Measurements from ENCODE around the gene ZNF394. TPM values are rescaled to one million over a fixed set of nuclear protein-coding genes. Genes with fewer than 3 reads are reported as not detected.

ZNF394 gene
- total RNA-seq, 1 donor: 30.2 TPM

DNA sequence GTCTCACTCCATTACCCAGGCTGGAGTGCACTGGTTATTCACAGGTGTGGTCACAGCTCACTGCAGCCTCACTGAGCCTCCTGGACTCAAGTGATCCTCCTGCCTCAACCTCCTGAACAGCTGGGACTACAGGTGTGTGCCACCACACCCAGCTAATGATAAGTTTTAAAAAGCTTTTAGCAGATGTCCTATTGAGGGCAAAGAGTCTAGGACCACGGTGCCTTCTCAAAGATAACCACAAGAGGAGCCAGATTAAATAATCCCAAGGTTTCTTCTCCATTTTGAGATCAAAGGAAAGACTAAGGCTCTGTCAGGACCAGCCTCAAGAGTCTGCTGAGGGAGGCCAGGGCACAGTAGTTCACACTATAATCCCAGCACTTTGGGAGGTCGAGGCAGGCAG is 38.9 kb downstream of the ZNF394 start:
- TF ChIP-seq, protein P1, sequence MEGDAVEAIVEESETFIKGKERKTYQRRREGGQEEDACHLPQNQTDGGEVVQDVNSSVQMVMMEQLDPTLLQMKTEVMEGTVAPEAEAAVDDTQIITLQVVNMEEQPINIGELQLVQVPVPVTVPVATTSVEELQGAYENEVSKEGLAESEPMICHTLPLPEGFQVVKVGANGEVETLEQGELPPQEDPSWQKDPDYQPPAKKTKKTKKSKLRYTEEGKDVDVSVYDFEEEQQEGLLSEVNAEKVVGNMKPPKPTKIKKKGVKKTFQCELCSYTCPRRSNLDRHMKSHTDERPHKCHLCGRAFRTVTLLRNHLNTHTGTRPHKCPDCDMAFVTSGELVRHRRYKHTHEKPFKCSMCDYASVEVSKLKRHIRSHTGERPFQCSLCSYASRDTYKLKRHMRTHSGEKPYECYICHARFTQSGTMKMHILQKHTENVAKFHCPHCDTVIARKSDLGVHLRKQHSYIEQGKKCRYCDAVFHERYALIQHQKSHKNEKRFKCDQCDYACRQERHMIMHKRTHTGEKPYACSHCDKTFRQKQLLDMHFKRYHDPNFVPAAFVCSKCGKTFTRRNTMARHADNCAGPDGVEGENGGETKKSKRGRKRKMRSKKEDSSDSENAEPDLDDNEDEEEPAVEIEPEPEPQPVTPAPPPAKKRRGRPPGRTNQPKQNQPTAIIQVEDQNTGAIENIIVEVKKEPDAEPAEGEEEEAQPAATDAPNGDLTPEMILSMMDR (IDR thresholded peaks at IDR 0.05; ENCODE audit: insufficient read depth, low read depth, low read length): no peak
- H3K4me3 ChIP-seq (ENCODE audit: low read depth, low read length): no peak overlapping the region
- no peak for DNase-seq (ENCODE audit: low read depth)

DNA sequence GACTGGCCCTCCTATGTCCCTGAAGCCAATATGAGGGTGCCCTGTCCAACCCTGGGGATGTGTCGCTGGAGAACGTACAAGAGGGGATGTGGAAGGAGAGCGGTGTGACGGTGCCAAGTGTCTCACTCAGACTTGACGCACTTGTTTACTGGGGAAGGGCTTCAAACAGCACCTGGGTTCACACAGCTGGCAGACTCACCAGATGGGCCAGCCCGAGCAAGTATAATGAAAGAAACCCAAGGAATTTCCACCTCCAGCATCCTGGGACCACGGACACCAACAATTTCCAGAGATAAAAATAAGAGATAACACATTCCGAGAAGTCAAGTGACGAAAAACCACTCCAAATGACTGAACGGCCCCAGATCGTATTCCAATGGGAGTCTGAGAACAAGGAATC is 39.4 kb downstream of the ZNF394 start:
- TF ChIP-seq, protein P1 (IDR thresholded peaks at IDR 0.05; ENCODE audit: insufficient read depth, low read depth, low read length): no peak
- DNase-seq (ENCODE audit: low read depth): no peak
- H3K4me3 ChIP-seq (ENCODE audit: low read depth, low read length): no peak overlapping the region

DNA sequence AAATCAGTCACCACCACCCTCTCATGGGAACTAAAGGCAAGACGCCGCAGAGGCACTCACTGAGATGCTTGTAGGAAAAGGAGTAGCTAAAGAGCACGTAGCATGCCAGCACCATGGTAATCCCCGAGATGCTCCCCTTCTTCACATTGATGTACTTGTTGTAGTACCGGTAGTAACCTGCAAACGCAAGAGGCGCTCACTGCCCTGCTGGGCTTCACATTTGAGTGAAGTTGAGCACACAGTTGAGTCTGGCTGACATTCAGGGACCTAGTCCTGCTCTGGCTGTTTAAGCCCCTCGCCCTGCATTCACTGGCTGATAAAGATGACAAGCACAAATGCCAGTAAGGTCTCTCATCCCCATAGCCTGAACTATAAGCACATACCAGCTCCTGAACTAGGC is 41.0 kb downstream of the ZNF394 start:
- TF ChIP-seq, protein P1 (IDR thresholded peaks at IDR 0.05; ENCODE audit: insufficient read depth, low read depth, low read length): peak; percentile 42
- no peak overlapping the region for H3K4me3 ChIP-seq (ENCODE audit: low read depth, low read length)
- no peak for DNase-seq (ENCODE audit: low read depth)

DNA sequence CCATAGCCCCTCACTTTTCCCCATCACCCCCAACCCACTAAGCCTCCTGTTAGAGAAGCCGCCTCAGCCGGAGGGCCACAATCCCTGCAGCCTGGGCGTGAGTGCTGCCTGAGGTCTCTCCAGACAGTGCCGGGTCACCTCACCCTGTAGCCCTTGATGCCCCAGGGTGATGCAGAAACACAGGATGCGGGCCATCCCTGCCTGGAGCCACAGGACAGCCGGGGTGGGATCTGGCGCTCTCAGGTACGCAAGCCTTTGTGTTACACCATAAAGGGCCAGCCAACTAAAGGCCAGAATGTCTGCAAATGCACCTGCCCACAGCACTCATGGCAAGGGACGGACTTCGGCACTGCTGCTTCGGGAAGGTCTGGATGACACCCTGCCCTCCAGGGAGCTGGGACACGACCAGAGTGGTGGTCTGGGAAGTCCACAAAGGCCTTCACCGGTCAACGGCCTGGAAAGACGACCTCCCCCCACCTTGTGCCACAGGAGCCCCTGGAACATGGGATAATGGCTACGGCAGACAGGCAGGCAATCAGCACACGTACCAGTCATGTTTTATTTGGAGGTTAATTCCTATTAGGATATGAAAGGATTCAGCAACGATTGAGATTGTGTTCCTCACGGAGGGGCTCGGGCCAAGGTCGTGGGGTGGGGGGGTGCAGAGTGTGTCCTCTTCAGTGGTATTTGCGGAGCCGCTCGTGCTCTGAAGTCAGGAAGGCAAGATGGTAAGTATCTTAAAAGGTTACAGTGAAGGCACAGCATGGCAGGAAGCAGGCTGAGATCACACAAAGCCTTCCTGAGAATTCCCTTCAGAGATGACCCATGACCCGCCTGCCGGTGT is 42.2 kb downstream of the ZNF394 start:
- H3K4me3 ChIP-seq (ENCODE audit: low read depth, low read length): no peak overlapping the region
- DNase-seq (ENCODE audit: low read depth): no peak
- TF ChIP-seq, protein P1 (IDR thresholded peaks at IDR 0.05; ENCODE audit: insufficient read depth, low read depth, low read length): no peak

DNA sequence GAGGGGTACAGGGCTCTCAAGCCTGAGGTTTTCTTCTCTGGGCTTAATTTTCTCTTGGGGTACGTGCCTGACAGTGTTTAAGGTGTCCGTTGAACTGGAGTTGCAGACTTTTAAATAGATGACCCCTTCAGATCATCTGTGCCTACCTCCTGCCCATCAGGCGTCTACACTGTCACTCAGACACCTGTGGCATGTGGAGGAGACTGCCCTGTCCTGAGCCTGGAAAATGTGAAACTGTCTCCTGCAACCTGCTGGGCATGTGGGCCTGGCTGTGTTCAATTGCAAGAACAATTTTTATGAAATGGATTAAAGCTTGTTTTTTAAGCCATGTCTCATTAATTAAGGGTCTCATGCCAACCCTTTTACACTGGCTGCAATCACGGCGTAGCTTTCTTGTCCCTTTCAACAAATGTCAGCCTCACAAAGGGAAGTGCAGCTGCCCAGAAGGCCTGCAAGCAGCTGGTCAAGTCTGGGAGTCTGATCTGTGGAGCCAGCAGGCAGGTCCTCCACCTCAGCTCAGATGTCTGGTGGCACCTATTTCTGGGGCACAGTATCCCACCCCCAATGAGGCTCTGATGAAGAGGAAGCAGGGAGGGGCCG is 42.9 kb downstream of the ZNF394 start:
- no peak overlapping the region for H3K4me3 ChIP-seq (ENCODE audit: low read depth, low read length)
- TF ChIP-seq, protein P1 (IDR thresholded peaks at IDR 0.05; ENCODE audit: insufficient read depth, low read depth, low read length): no peak
- no peak for DNase-seq (ENCODE audit: low read depth)

DNA sequence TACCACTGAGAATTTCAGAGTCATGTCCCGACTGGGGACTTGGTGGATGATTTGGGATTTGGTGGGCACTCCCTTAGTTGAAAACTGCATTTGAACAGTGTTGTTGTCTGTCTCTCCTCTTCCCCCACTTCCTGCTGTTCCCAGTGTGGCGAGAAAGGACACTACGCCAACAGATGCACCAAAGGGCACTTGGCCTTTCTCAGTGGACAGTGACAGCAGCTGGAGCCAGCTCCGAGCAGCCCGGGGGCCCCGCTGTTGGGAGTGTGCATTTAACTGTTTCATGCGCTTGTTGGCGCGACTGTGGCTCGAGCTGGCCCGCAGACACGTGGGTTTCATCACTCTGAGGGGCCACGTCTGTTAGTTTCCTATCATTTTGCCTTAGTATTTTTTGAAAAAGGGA is 43.8 kb downstream of the ZNF394 start:
- no peak overlapping the region for H3K4me3 ChIP-seq (ENCODE audit: low read depth, low read length)
- TF ChIP-seq, protein P1 (IDR thresholded peaks at IDR 0.05; ENCODE audit: insufficient read depth, low read depth, low read length): no peak
- no peak for DNase-seq (ENCODE audit: low read depth)
